ENCODE results near the gene ATP11C.
"Not testable (repeated sequence)": the region's sequence is repeated elsewhere in the genome, so short reads cannot be mapped to it uniquely, and the experiment has no call there.

The ATP11C gene

DNA sequence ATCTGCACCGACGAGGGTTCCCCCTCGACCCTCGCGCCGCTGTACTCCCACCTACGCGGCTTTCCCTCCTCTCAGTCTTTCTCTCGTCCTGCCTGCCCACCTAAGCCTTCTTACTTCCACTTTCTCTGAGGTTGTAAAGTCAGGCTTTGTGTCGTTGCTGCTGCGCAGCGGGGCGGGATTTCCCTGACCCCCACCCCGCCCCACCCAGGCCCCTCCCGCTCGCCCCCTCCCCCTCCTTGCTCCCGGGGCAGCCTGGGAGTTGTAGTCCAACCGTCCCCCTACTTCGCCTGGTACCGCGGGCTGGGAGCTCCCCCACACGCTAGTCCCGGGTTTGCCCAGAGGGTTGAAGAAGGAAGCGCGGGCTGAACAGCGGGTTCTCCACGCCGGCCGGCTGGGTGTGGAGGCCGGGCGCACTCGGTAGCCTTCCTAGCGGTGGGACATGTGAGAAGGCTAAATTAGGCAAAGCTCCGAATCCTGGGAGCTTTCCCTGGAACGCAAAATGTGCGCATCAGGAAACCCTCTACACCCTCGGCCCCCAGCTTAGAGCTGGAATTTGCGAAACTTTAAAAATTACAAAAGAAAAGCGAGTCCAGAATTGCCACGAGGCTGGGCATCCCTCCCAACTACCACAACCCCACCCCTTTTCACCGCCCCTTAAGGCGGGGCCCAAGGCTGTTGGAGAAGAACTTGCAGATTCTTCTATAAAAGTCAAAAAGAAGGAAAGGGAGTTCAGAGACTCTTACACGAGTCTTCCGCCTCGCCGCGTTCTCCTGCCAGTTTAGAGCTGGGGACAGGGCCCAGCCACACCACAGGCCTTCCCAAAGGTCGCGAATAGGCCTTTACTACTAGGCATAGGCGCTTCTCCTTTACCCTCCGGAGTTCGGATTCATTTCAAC, at the start of gene ATP11C:
TSS of gene ATP11C (minus strand) at position 153 of the 896 bp plus-strand sequence. CDS start 1,011 bp downstream, outside the sequence.
- DNase-seq (ENCODE audit: low spot score), result peak; percentile 82

DNA sequence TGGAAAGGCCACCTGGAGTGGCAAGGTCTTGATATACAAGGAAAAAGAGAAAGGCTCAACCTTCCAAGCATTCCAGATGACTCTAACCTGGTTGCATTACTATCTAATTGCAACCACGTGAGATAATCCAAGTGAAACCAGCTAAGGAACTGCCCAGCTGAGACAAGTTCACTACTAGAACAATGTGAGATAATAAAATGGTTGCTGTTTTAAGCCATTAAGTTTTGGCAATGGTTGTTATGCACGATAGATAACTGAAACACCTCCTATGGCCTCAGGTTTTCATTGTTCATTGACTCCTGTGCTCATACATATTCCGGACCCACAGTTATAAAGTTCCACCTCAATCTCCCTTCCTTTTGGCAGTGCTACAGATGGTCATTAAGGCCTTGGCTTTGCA, 41.6 kb upstream of the ATP11C start:
- no peak for DNase-seq (ENCODE audit: low spot score)

DNA sequence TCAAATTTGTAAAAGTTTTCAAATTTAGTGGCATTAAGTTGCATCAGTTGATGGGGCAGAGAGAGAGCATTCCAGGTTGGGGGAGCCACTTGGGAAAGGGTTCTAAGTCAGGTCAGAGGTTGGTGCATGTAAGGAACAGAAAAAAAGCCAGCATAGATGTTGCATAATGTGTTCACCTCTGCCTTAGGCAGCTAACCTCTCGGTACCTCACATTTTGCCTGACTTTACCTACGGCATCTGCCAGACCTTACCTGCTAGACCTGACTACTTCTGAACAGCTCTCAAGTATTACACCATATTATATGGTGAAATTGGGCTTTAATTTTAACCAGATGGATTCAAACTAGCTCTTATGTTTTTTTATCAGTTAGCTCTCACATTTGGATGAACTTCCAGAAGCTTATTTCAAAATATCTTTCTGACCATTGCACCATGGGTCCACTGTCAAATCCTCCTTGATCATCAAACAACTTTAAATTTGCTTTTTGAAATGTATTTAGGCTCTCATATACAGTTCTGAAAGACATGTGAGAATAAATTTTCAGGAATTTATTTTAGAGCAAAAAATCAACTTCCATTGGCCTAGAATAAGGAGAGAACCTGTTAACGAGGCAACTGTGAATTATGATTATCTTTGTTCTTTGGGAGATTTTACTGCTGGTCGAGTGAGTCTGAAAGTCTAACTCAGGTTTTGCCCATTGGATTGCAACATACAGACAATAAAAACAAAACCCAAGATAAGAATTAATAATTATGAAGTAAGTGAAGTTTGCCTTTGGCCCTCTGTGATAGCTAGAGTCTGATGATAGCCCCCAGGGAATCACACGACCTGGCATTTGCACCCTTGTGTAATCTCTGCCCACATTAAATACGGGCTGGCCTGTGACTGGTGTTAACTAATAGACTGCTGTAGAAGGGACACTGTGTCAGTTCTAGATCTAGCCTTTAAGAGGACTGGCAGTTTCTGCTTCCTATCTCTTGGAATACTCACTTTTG, 40.1 kb upstream of the ATP11C start:
- DNase-seq (ENCODE audit: low spot score), result no peak

DNA sequence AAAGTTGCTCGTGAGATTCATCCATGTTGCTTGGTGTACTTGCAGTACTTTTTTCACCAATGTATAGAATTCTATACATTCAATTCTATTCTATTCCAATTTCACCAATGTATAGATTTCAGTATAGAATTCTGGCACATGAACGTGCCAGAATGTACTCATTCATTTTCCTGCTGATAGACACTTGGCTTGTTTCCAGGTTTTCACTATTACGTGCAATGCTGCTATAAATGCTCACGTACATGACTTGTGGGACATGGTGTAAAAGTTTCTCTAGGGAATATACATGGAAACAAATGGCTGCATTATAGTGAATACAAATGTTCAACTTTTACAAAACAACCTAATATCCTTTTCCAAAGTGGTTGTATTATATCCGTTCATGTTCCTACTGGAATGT, 39.3 kb upstream of the ATP11C start:
- no peak for DNase-seq (ENCODE audit: low spot score)

DNA sequence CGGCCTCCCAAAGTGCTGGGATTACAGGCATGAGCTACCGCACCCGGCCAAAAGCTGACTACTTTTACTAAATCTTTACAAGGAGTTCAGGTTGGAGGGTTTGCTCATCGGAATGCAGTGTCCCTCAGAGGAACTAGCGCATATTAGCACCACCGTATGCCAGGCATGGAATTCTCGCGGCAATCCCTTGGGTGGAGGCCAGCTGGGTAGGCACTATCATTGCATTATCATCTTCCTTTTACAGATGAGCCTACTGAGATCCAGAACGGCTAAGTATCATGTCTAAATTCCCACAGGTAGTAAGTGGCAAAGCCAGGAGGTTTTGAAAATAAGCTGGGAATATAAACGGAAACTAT, 38.5 kb upstream of the ATP11C start:
- DNase-seq (ENCODE audit: low spot score), result no peak

DNA sequence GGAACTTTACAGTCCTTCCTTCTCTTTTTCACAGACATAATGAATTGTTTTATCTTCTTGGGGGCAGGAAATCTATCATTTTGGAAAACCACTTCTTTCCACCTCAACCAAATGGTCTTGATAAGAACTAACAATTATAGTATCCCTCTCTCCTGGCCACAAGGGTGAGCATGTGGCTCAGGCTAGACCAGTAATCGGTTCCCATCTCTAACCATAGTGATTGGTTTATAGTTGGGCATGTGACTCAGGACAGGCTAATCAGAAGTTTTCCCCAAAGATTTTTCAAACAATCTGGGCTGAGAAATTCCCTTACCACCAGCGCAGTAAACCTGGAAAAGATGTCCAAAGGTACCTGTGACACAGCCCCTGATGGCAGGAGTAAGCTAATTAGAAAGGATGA, 36.4 kb upstream of the ATP11C start:
- DNase-seq (ENCODE audit: low spot score), result no peak

DNA sequence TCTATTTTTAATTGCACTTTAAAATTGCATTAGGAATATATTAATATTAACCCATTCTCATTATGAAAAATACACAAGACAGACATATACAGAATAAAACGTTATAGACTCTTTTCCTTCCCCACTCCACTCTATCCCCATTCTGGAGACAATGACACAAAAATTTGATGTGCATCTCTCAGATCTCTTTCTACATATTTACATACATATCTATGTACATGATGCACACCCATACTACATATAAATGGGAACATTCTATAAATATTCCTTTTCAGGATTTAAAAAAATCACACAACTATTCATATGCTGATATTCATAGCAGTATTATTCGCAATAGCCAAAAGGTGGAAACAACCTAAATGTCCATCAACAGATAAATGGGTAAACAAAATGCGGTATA, 34.9 kb upstream of the ATP11C start:
- no peak for DNase-seq (ENCODE audit: low spot score)

DNA sequence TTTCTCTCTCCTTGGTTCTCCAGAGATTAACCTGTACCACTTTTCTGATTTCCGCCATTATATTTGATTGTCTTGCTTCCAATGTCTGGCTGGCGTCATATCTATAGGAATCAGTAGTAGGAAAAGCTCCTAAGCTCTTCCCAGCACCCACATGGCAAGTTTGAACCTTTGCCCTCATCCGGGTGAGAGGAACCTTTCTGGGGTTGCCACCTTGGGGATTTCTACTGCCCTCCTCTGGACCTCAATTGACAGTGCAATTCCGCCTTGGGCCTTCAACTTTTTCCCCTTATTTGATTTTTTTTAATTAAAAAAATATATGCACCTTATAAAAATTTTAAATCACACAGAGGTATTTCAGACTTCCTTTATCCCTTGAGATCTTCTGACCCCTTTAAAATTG, 34.4 kb upstream of the ATP11C start:
- no peak for DNase-seq (ENCODE audit: low spot score)

DNA sequence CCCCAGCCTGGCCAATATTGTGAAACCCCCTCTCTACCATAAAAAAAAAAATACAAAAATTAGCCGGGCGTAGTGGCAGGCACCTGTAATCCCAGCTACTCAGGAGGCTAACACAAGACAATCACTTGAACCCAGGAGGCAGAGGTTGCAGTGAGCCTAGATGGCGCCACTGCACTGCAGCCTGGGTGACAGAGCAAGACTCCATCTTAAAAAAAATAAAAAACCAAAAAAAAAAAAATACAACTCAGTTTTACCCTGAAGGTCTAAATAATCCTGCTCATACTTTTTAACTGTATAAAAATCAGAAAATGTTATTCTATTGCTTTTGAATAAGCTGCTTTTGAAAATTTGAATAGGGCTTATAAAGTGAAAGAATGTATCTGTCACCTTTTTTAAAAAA, 33.3 kb upstream of the ATP11C start:
- not testable (repeated sequence) for DNase-seq (ENCODE audit: low spot score)

DNA sequence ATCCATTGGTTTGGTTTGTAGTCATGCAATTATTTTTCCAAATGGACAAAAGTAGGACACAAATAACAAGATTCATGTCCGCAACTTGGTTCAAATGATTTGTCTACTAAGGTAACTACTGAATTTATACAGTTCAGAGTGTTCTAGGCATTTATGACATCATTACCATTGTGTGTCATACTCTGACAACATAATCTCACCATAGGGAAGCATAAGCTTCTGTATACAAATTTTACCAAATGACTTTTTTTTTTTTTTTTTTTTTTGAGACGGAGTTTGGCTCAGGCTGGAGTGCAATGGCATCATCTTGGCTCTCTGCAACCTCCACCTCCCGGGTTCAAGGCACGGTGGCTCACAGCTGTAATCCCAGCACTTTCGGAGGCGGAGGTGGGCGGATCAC, 32.6 kb upstream of the ATP11C start, which contains the start of gene CXorf66:
TSS of gene CXorf66 (minus strand) at position 101 of the 400 bp plus-strand sequence. CDS start at position 76, 25 bp downstream.
- DNase-seq (ENCODE audit: low spot score), result no peak

DNA sequence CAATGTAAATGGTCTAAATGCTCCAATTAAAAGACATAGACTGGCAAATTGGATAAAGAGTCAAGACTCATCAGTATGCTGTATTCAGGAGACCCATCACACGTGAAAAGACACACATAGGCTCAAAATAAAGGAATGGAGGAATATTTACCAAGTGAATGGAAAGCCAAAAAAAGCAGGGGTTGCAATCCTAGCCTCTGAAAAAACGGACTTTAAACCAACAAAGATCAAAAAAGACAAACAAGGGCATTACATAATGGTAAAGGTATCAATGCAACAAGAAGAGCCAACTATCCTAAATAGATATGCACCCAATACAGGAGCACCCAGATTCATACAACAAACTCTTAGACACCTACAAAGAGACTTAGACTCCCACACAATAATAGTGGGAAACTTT, 28.2 kb upstream of the ATP11C start:
- DNase-seq (ENCODE audit: low spot score), result not testable (repeated sequence)

DNA sequence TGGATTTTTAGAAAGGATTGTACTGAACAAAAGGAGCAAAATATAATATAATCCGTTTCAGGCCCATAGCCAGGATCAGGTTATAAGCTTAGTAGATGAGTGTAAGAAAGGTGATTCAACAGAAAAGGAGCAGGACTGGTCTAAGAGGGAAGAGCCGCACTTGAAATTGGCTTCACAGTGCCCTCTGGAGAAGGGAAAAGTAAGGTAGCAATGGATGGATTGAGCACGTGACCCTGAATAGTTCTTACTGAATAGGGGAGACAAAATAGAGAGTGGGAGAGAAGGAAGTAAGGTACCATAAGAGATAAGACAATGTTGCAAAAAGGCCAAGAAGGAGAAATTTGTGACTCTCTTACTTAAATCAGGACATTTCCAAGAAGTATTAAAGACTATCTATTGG, 16.9 kb upstream of the ATP11C start:
- DNase-seq (ENCODE audit: low spot score), result no peak

DNA sequence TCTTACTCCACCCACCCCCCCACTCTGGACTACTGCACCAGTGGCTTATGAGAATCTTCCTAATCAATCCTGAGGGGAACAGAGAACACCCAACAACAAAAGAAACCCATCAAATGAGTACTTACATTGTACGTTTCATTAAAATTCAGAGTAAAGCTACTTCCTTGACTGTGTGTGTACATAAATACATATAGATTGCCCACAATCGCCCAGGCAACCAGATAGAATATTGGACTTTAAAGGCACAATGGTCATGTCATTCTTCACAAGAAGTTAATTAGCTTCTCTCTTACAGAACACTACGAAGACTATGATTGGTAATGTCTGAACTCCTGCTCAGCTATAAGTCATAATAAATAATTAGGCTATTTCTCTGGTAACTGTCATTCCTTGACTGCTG, 12.2 kb upstream of the ATP11C start:
- no peak for DNase-seq (ENCODE audit: low spot score)

DNA sequence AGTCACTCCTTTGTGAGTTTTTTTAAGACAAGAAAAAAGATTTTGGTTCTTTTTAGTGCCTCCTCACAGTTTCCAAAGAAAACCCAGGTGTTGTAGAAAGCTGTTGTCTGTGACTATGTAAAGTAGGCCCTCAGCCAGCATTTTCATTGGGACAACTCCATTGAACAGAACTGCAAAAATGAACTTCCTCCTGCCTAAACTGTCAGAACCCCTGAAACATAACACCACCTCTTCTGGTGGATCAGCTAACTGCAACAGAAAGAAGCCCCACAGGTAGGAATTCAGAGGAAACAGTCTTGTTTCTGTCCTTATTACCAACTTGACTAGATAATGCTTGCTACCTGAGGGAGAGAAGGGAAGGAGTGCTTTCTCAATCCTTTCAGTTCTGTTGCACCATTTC, 3.4 kb upstream of the ATP11C start:
- DNase-seq (ENCODE audit: low spot score), result no peak

DNA sequence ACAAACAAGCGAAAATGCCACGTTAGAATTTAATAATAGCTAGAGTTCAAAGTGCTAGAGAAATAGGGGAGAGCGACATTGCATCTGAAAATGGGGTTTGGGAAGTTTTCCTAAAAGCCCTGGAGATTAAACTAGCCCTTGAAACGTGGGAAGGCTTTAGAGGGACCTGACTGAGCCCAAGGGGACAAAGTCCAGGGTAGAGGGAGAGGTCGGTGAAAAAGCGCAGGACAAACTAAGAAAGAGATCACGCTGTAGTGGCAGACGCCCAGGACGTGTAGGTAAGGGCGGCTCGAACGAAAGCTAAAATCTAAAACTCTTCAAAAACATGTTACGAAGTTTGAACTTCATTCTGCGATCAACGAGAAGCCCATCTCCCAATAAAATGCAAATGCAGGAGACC, 1.1 kb upstream of the ATP11C start:
- no peak for DNase-seq (ENCODE audit: low spot score)

DNA sequence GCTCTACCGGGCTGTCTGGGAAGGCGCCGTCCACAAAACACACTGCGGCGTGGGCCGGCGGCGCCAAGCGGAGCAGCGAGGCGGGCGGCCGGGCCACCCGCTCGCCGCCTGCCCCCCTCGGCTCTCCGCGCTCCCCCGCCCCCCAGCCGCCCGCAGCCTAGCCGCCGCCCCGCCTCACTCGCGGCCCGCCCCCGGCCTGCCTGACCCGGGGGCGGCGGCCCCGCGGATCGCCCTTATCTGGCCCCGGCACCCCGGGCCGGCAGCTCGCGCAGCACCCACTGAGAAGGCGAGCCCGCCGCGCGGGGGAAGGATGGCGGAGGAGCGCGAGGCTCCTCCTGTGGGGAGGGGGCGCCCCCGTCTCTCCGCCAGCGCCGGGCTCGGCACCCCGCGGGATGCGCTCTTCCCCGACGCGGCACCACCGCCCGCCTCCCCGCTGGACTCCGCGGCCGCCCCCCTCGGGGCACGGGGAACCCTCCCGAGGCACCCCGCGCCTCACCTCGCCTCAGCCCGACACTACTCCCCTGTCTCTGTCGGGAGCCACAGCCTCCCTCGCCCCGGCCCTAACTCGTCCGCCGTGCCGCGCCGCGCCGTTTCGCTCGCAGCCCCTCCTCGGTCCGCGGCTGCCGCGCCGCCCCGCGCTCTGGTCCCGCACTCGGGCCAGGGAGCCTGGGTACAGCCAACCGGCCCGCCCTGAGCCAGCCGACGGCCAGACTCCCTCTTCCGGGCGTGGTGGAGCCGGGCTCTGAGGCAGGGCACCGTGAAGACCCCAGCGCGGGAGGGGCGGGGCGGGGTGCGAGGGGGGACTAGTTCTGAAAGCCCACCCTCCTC, 566 bp downstream of the ATP11C start:
- peak; percentile 29 for DNase-seq (ENCODE audit: low spot score)

DNA sequence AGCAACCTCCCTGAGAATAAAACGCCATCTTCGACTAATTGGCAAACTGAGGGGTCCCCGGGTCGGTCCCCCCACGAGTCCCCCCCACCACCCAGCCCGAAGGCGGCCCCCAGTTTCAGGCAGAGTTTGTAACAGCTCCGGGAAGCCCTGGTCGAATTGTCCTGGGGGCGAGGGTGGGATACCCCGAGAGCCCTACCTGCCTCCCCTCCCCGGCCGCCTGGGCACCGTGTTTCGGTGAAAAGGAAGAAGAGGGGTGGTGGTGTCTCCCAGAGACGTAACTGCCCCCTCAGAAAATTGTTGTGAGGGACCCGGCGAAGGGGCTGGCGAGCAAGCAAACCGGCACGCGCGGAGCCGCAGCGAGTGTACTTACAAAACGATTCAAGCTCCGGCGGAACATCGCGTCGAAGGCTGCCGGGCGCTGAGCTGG, 1.2 kb downstream of the ATP11C start:
- no peak for DNase-seq (ENCODE audit: low spot score)

DNA sequence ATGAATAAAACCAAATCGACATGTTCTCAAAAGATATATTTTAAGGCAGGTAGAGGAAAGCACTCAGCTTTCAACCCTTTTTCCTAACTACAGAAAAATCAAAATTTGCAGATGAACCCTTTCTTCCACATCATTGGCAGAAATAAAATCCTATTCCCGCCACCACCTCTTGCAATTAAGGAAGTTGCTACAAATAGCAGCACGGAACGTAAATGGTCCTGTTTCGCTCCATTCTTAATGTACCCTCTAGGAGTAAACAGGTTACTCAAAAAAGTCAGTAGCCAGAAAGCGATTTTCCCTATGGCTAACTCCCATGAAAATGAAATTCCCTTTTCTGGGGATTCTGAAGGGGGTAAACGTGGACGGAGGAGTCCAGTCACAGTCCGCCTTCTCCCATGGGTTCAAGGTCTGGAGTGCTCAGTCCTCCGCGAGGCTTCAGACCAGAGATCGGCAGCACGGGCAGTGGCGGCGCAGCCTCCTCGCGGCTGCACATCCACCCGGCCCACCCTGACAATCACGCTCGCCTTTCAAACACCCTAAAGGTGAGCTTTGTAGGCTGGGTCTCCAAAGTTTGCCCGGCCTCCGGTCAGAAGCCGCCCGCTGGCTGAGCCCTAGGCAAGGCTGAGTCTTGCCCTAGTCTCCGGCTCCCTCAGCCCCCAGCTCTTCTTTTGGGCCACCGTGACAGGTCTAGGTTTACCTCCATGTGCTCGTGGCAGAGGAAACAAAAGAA, 1.8 kb downstream of the ATP11C start:
- peak; percentile 4 for DNase-seq (ENCODE audit: low spot score)

DNA sequence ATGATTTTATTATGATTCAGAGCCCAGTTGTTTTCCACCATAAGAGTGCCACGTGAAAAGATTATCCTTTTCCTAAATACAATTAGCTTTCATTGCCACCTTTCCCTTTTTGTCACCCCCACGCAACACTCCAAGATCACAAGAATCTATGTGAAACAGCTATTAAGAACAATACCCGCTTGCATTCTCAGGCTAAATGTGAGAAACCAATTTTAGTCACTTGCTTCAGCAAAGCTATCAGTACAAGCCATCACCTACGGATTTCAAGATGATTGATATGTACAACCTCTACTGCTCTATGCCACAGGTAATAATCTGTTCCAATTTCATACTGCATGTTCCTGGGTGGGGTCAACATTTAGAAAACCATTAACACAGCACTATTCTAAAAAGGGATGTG, 2.5 kb downstream of the ATP11C start:
- no peak for DNase-seq (ENCODE audit: low spot score)

DNA sequence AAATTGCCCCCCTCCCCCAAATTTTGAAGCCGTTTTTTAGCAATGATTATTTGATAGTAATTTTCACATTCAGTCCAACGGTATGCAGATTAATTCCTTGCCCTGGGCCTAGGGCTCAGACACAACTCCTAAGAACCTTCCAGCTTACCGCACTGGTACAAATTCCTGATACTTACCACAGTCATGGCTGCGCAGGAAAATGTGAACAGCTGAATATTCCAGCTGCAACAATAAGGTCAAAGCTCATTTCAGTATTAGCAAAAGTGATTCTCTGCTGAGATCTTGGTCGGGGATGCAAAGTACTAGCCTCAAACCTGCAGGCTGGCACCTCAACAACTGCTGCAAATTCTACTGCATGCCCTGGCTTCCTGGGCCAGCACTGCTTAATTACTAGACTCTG, 3.0 kb downstream of the ATP11C start:
- DNase-seq (ENCODE audit: low spot score), result no peak

DNA sequence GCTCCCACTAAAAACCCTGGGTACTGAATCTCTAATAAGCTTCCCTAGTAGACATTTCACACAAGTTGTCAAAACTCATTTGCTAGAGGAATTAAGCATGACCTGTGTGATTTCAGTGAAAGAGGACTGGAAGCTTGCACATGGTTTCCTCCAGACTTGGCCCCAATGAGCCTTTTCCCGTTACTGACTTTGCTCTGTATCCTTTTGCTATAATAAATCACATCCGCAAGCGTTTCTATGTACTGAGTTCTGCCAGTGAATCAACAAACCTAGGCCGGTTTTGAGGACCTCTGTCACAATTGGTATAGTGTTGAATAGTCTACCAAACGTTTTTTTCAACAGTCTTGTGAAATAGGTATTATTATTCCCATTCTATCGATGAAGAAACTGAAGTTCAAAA, 8.2 kb downstream of the ATP11C start:
- no peak for DNase-seq (ENCODE audit: low spot score)
